ENCODE measurements around the gene MOGAT1. TPM values are rescaled to one million over a fixed set of nuclear protein-coding genes. Genes with fewer than 3 reads are reported as not detected.

MOGAT1 gene
- total and polyA plus RNA-seq, 2 of the 8 experiments (the other 6 are each of a cell fraction or from before 2014, with no cell fraction given): 0.11 to 0.67 TPM

- 90% methylated on average over 2 of the region's 2 CpGs; no CpG with 5 or more reads in 1 of the 2 experiments for whole genome bisulfite sequencing, 2 experiments (ENCODE audit: extremely low coverage in 1 of 2, insufficient coverage in 1 of 2, insufficient read length in 1 of 2, insufficient replicate concordance in 2 of 2, low coverage in 1 of 2, low lambda C conversion rate in 2 of 2, missing lambda C conversion rate in 1 of 2)
Measured at GRCh38 chr2:222703091-222703490, 31.6 kb downstream of the MOGAT1 start.

More at GRCh38 chr2:222703091-222703490, 31.6 kb downstream of the MOGAT1 start:
- Histone ChIP-seq H2BK120ac (replicated peaks; ENCODE audit: low read depth, low read length) (no peak overlapping the region), H3K79me1 (ENCODE audit: low read depth, low read length) (no peaks in the 10 kb centered on the region), H3K4ac (replicated peaks; ENCODE audit: insufficient read length, low read depth, low read length) (no peak overlapping the region), H3K4me1 (replicated peaks in 1 of 4; ENCODE audit: control insufficient read depth in 3 of 4, insufficient read depth in 4 of 4, low read length in 3 of 4) (no peaks in the 10 kb centered on the region; a peak in 1 of 7 replicates), H3K4me3 (ENCODE audit: extremely low read depth in 1 of 4, insufficient read depth in 2 of 4, low read depth in 3 of 4, low read length in 4 of 4) (no peak overlapping the region), H3K23ac (ENCODE audit: insufficient read length) (no peak overlapping the region), H4K8ac (ENCODE audit: extremely low read depth, insufficient read depth, low read length) (no peak overlapping the region), H2BK12ac (ENCODE audit: low read depth, low read length) (no peak overlapping the region), H3K18ac (ENCODE audit: extremely low read depth, low read length) (no peak overlapping the region), H3K9ac (replicated peaks in 1 of 4; ENCODE audit: extremely low read depth in 1 of 4, low read depth in 3 of 4, low read length in 3 of 4) (no peak overlapping the region), H4K91ac (replicated peaks; ENCODE audit: insufficient read length, low read length) (no peak overlapping the region), H3K4me2 (ENCODE audit: insufficient read depth in 1 of 2, low read depth in 2 of 2, low read length in 2 of 2) (no peak overlapping the region), H4K5ac (ENCODE audit: insufficient read length, low read depth, low read length) (no peak overlapping the region), H2AFZ (ENCODE audit: low read length) (no peak overlapping the region), H2AK5ac (ENCODE audit: low read depth, low read length) (no peak overlapping the region), H2BK20ac (ENCODE audit: low read length) (no peak overlapping the region), H3K14ac (ENCODE audit: insufficient read length) (no peak overlapping the region), H3K36me3 (ENCODE audit: control insufficient read depth in 2 of 4, insufficient read depth in 4 of 4, low read length in 3 of 4) (no peaks in the 10 kb centered on the region), H2BK5ac (ENCODE audit: low read depth, low read length) (no peak overlapping the region), H4K20me1 (replicated peaks in 1 of 2; ENCODE audit: control insufficient read depth in 1 of 2, insufficient read depth in 2 of 2, low read length in 2 of 2) (no peaks in the 10 kb centered on the region), H3K9me3 (ENCODE audit: insufficient read depth in 2 of 2, low read depth in 1 of 2, low read length in 1 of 2) (0 out of 4 replicates have a peak, but pooled peaks cover 0 to 4% of the 10 kb centered on the region in 2 experiments), H3K79me2 (ENCODE audit: control insufficient read depth in 1 of 2, insufficient read depth in 2 of 2, low read length in 2 of 2) (no peaks in the 10 kb centered on the region), H2BK15ac (ENCODE audit: low read length) (no peak overlapping the region), H3K56ac (replicated peaks; ENCODE audit: insufficient read length, low read depth, low read length) (no peak overlapping the region), H3K27ac (ENCODE audit: low read depth, low read length) (no peak overlapping the region), H3K23me2 (ENCODE audit: low read depth, low read length) (no peaks in the 10 kb centered on the region; the same call in 1 of the 2 replicates), H3K27me3 (replicated peaks in 1 of 4; ENCODE audit: control insufficient read depth in 3 of 4, extremely low read depth in 1 of 4, insufficient read depth in 3 of 4, low read length in 3 of 4) (no peaks in the 10 kb centered on the region)
- no peak for DNase-seq (ENCODE audit: low read depth in 1 of 2, low spot score in 2 of 2)
- TF ChIP-seq TAF1 (IDR thresholded peaks at IDR 0.05; ENCODE audit: low read depth, low read length) (no peak), POLR2A (IDR thresholded peaks at IDR 0.05; ENCODE audit: control extremely low read depth in 1 of 2, low read depth in 2 of 2, low read length in 2 of 2) (no peak), NRF1 (IDR thresholded peaks at IDR 0.05; ENCODE audit: low read depth, low read length) (no peak)
- ChIA-PET CTCF (ENCODE audit: partially characterized antibody) (interaction anchor here (0.6 to 12.1 kb wide), 5 partner anchors 15 to 236 kb away, joined by 3 to 124 read pairs (median 5); no protein-coding TSS in a partner anchor), POLR2A (ENCODE audit: partially characterized antibody) (no interaction called here)
- no peak for FAIRE-seq
